Endodermal cell (in vitro differentiated cells): ENCODE measurements around the gene MTAP. TPM values are rescaled to one million over a fixed set of nuclear protein-coding genes. Genes with fewer than 3 reads are reported as not detected.

Experiments used
- DNase-seq: peaks from one replicate; pipeline ENCODE4 v3.0.0-alpha.2; 2017
- H3K27ac ChIP-seq: 2 replicates; pipeline ENCODE4 v1.5.1; 2013; ENCODE audit warnings: mild to moderate bottlenecking, low read depth, low read length, moderate library complexity
- H3K27me3 ChIP-seq: 2 replicates; pipeline ENCODE4 v1.6.1; 2013; ENCODE audit warnings: mild to moderate bottlenecking, low read length, moderate library complexity; ENCODE audit not compliant: insufficient read depth, control insufficient read depth, poor library complexity, severe bottlenecking
- H3K36me3 ChIP-seq: 2 replicates; pipeline ENCODE4 v1.7.0; 2013; ENCODE audit warnings: mild to moderate bottlenecking, low read length, moderate library complexity; ENCODE audit not compliant: control insufficient read depth, insufficient read depth
- H3K4me1 ChIP-seq: one replicate; pipeline ENCODE4 v1.7.0; 2013; ENCODE audit warnings: low read length; ENCODE audit not compliant: control insufficient read depth, insufficient read depth
- H3K4me3 ChIP-seq: 2 replicates; pipeline ENCODE4 v1.5.1; 2013; ENCODE audit warnings: mild to moderate bottlenecking, low read length, moderate library complexity
- H3K9ac ChIP-seq: 2 replicates; pipeline ENCODE4 v1.6.1; 2013; ENCODE audit warnings: mild to moderate bottlenecking, low read length, moderate library complexity; ENCODE audit not compliant: poor library complexity, severe bottlenecking; ENCODE audit errors: extremely low read depth
- H3K9me3 ChIP-seq: 2 replicates; pipeline ENCODE4 v1.6.1; 2013; ENCODE audit warnings: mild to moderate bottlenecking, low read length, moderate library complexity; ENCODE audit not compliant: control insufficient read depth
- H3K27ac Mint-ChIP-seq: 2 replicates; pipeline ENCODE4 v1.8.0; 2020; ENCODE audit warnings: mixed read lengths
- H3K27me3 Mint-ChIP-seq: 2 replicates; pipeline ENCODE4 v1.8.0; 2021; ENCODE audit warnings: mild to moderate bottlenecking, mixed read lengths; ENCODE audit not compliant: insufficient read depth
- H3K36me3 Mint-ChIP-seq: 2 replicates; pipeline ENCODE4 v1.8.0; 2020; ENCODE audit warnings: low read depth, mixed read lengths
- H3K4me1 Mint-ChIP-seq: 2 replicates; pipeline ENCODE4 v1.8.0; 2020; ENCODE audit warnings: mixed read lengths
- H3K4me3 Mint-ChIP-seq: 2 replicates; pipeline ENCODE4 v1.8.0; 2020; ENCODE audit warnings: mild to moderate bottlenecking, moderate library complexity, mixed read lengths
- H3K9me3 Mint-ChIP-seq: 2 replicates; pipeline ENCODE4 v1.8.0; 2020; ENCODE audit warnings: mild to moderate bottlenecking, mixed read lengths
- WGBS, 2 experiments: methylation state at CpG; one replicate each; pipeline versions ENCODE4 v1.1.5 to v1.1.7; 2013; ENCODE audit warnings: missing lambda C conversion rate in 2 of 2, mixed read lengths in 1 of 2; ENCODE audit not compliant: insufficient coverage in 1 of 2, insufficient read length in 1 of 2; 5-methylcytosine and 5-hydroxymethylcytosine counted together
- total RNA-seq, 2 donors: library from RNA; stranded (reverse); fragmentation: NEBNext Ultra II Directional in 1 of 2; extraction: Animal tissue kit (Norgen Biotek cat#: 25700) in 1 of 2; gene quantifications; 2 replicates in 1 of 2; 3 replicates in 1 of 2; pipeline ENCODE4 v1.2.1, GENCODE V29; 2021
- TF ChIP-seq, protein P1 (sequence below): fragments of 200-600 bp; sonication (generic); conservative IDR thresholded peaks from 2 replicates; pipeline ENCODE4 v1.5.0; 2021; ENCODE audit warnings: antibody characterized with exemption, mild to moderate bottlenecking

The MTAP gene
- total RNA-seq, 2 donors from 2014 or later: 81.0 to 99.0 TPM

DNA sequence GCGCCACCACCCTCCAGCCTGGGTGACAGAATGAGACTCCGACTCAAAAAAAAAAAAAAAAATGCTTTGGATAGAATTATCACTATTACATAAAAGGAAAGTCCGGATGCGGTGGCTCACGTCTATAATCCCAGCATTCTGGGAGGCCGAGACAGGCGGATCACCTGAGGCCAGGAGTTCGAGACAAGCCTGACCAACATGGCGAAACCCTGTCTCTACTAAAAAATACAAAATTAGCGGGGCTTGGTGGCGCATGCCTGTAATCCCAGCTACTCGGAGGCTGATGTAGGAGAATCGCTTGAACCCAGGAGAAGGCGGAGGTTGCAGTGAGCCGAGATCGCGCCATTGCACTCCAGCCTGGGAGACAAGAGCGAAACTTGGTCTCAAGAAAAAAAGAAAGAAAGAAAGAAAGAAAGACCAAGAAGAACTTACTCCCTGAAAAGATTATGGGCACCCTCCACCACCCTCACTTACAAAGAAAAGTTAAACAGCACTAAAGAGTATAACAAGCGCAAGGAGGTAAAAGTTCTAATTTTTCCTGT, 174.0 kb downstream of the MTAP start:
- no peak overlapping the region for H3K9ac ChIP-seq
- no peaks in the 10 kb centered on the region for H3K4me1 ChIP-seq
- no peak overlapping the region for H3K4me3 ChIP-seq
- H3K27me3 Mint-ChIP-seq: peaks cover 96% of the 10 kb centered on the region
- TF ChIP-seq, protein P1, sequence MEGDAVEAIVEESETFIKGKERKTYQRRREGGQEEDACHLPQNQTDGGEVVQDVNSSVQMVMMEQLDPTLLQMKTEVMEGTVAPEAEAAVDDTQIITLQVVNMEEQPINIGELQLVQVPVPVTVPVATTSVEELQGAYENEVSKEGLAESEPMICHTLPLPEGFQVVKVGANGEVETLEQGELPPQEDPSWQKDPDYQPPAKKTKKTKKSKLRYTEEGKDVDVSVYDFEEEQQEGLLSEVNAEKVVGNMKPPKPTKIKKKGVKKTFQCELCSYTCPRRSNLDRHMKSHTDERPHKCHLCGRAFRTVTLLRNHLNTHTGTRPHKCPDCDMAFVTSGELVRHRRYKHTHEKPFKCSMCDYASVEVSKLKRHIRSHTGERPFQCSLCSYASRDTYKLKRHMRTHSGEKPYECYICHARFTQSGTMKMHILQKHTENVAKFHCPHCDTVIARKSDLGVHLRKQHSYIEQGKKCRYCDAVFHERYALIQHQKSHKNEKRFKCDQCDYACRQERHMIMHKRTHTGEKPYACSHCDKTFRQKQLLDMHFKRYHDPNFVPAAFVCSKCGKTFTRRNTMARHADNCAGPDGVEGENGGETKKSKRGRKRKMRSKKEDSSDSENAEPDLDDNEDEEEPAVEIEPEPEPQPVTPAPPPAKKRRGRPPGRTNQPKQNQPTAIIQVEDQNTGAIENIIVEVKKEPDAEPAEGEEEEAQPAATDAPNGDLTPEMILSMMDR: no peak
- no peaks in the 10 kb centered on the region for H3K36me3 Mint-ChIP-seq
- H3K27me3 ChIP-seq: peaks cover 96% of the 10 kb centered on the region
- H3K4me3 Mint-ChIP-seq: no peak overlapping the region
- no peaks in the 10 kb centered on the region for H3K9me3 Mint-ChIP-seq
- H3K27ac Mint-ChIP-seq: no peak overlapping the region
- H3K4me1 Mint-ChIP-seq: peaks cover 5% of the 10 kb centered on the region
- 37 to 38% methylated on average over 12 to 19 of the region's 19 CpGs for WGBS, 2 experiments
- no peak for DNase-seq
- no peaks in the 10 kb centered on the region for H3K36me3 ChIP-seq
- H3K27ac ChIP-seq: no peak overlapping the region
- no peaks in the 10 kb centered on the region for H3K9me3 ChIP-seq

DNA sequence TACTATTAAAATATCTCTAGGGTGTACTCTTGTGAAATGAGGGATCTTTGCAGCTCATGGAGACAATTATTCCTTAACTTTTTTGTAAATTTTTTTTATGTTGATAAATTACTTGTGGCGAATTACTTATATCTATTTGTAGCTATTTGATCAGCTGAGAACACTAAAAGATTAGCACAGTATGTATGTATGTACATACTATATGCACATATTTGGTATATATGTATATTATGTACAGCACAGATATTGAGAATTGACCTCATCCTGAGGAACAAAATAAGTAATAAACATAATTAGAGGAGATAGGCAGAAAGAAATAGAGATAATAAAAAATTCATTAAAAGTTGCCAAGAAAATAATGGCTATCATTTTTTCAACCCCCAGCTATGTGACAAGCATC, 180.0 kb downstream of the MTAP start:
- Histone ChIP-seq H3K4me1 (no peaks in the 10 kb centered on the region), H3K27me3 (peaks cover 96% of the 10 kb centered on the region), H3K36me3 (no peaks in the 10 kb centered on the region), H3K27ac (no peak overlapping the region), H3K9ac (no peak overlapping the region), H3K4me3 (no peak overlapping the region), H3K9me3 (no peaks in the 10 kb centered on the region)
- Mint-ChIP-seq H3K4me3 (no peak overlapping the region), H3K27me3 (peaks cover 95% of the 10 kb centered on the region), H3K9me3 (no peaks in the 10 kb centered on the region), H3K4me1 (no peaks in the 10 kb centered on the region), H3K27ac (no peak overlapping the region), H3K36me3 (no peaks in the 10 kb centered on the region)
- DNase-seq: no peak
- no CpG with 5 or more reads among the region's 1 CpG for WGBS, 2 experiments
- TF ChIP-seq, protein P1: no peak

DNA sequence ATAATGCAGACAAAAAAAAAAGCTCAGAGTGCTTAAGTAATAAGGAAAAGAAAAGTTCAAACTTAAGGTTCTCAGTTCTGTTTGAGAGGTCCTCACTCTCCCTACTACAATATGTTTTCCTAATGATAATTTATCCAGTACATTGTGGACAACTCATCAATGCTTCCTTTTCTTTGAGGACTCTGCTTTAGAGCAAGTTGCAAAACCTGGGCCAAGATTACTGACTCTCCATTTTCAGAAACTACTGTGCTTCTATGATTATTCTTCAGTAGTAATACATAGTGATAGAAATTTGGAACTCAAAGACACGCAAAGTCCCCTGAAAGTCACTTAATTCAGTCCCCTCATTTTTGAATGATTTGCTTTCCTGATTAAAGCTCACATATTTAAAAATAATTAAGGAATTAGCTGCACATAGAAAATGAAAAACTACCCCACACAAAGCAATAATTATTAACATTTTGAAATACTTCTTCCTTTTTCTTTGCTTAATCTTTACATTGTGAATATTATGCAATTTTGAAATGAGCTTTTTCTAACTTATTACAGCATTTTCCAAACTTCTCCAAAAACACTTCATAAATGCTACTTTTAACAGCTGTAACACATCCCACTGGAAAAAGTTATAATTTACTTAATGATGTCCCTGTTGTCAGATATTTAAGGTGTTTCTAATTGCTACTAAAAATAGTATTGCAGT, 180.6 kb downstream of the MTAP start:
- Mint-ChIP-seq H3K4me3 (no peak overlapping the region), H3K36me3 (no peaks in the 10 kb centered on the region), H3K4me1 (no peaks in the 10 kb centered on the region), H3K9me3 (no peaks in the 10 kb centered on the region), H3K27ac (no peak overlapping the region), H3K27me3 (peaks cover 95% of the 10 kb centered on the region)
- Histone ChIP-seq H3K36me3 (no peaks in the 10 kb centered on the region), H3K9ac (no peak overlapping the region), H3K9me3 (no peaks in the 10 kb centered on the region), H3K27ac (no peak overlapping the region), H3K4me3 (no peak overlapping the region), H3K27me3 (peaks cover 96% of the 10 kb centered on the region), H3K4me1 (no peaks in the 10 kb centered on the region)
- TF ChIP-seq, protein P1: no peak
- no peak for DNase-seq
- WGBS, 2 experiments: 80 to 100% methylated on average over 1 of the region's 1 CpG
